GM23248 (cell line): ENCODE data around the gene ABL2.

Experiments used
- EZH2 ChIP-seq: fragments of 200-600 bp; sonication (generic); IDR thresholded peaks from 2 replicates; pipeline ENCODE4 v1.6.1; 2018; ENCODE audit warnings: antibody characterized with exemption, mild to moderate bottlenecking; ENCODE audit not compliant: insufficient read depth, poor library complexity, severe bottlenecking
- EZH2phosphoT487 ChIP-seq: fragments of 200-600 bp; sonication (generic); IDR thresholded peaks from 2 replicates; pipeline ENCODE4 v1.6.1; 2018; ENCODE audit warnings: antibody characterized with exemption, moderate library complexity, mild to moderate bottlenecking, low read depth; ENCODE audit not compliant: insufficient read depth

DNA sequence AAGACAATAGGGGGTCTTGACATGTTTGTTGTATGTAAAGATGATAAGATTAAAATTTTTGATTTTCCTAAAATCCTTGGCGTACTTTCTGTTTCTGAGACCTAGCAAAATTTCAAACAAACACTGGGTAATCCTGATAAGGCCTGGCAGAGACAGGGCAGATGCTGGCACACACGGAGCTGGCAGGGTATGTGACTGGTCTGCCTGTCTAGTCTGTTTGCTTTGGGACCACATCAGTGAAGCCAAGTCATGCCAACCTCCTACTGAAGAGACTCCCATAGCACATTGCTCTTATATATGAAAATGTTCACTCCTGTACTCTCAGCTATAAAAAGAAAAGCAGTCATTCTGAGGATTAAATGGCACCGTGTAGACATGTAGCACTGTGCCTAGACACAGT is 133.6 kb downstream of the ABL2 start:
- TF ChIP-seq EZH2 = no peak
- no peak for TF ChIP-seq EZH2phosphoT487
